Upper lobe of left lung (tissue), 6 donors: ENCODE measurements around the gene STX2. TPM values are rescaled to one million over a fixed set of nuclear protein-coding genes. Genes with fewer than 3 reads are reported as not detected.

Experiments
- ATAC-seq, 2 donors: fragments of 200-7000 bp; cut with Tn5 transposase; one replicate each; pipeline ENCODE4 v1.9.1; 2022; ENCODE audit warnings: mild to moderate bottlenecking in 2 of 2, moderate library complexity in 2 of 2; ENCODE audit not compliant: low FRiP score in 2 of 2
- DNase-seq, 2 donors: peaks; one replicate each; pipeline ENCODE4 v3.0.0-alpha.2; 2019 to 2020
- H3K27ac ChIP-seq, 4 donors: fragments of 200-600 bp; sonication (generic); one replicate each; pipeline ENCODE4 v1.5.1; 2016 to 2019
- H3K27me3 ChIP-seq, 4 donors: fragments of 200-600 bp; sonication (generic); one replicate each; pipeline ENCODE4 v1.5.1; 2017 to 2019
- H3K36me3 ChIP-seq, 4 donors: fragments of 200-600 bp; sonication (generic); one replicate each; pipeline ENCODE4 v1.5.1; 2016 to 2019
- H3K4me1 ChIP-seq, 4 donors: fragments of 200-600 bp; sonication (generic); one replicate each; pipeline ENCODE4 v1.5.1; 2018 to 2019
- H3K4me3 ChIP-seq, 4 donors: fragments of 200-600 bp; sonication (generic); one replicate each; pipeline ENCODE4 v1.5.1; 2017 to 2019; ENCODE audit warnings: mild to moderate bottlenecking in 2 of 4, moderate library complexity in 1 of 4
- H3K9me3 ChIP-seq, 4 donors: fragments of 200-600 bp; sonication (generic); one replicate each; pipeline ENCODE4 v1.5.1; 2018 to 2019
- EP300 ChIP-seq, 4 donors: sonication (generic); formaldehyde crosslinking; IDR thresholded peaks; one replicate each; pipeline ENCODE4 v1.5.1; 2017; ENCODE audit warnings: antibody characterized with exemption in 4 of 4, control low read depth in 2 of 4
- POLR2A ChIP-seq, 4 donors: fragments of 450-650 bp; IDR thresholded peaks; one replicate each; pipeline ENCODE4 v1.5.1; 2016 to 2017; ENCODE audit warnings: antibody characterized with exemption in 4 of 4, mild to moderate bottlenecking in 2 of 4
- POLR2AphosphoS5 ChIP-seq, 2 donors: sonication (generic); formaldehyde crosslinking; IDR thresholded peaks; one replicate each; pipeline ENCODE4 v1.5.1; 2017; ENCODE audit warnings: antibody characterized with exemption in 2 of 2
- WGBS, 2 donors: methylation state at CpG; one replicate each; pipeline ENCODE4 v1.1.5; 2017 to 2018; 5-methylcytosine and 5-hydroxymethylcytosine counted together
- total RNA-seq, 6 donors: library from RNA; depleted of rRNA in 4 of 6; stranded (reverse); fragments of >200 nt in 4 of 6; gene quantifications; one replicate each; pipeline versions ENCODE4 v1.1.0 to v1.2.1, GENCODE V29; 2016 to 2021
- TF ChIP-seq, protein P1 (sequence below), 6 experiments: fragments of 450-650 bp in 4 of 6; fragments of 200-600 bp in 2 of 6; sonication (generic) in 2 of 6; IDR thresholded peaks; one replicate each; pipeline ENCODE4 v1.5.1; 2016 to 2019; ENCODE audit warnings: antibody characterized with exemption in 6 of 6
- donor health status: DM: no; HTN: no; CAD: no; lungs with moderate emphysema.
- donor health status: DM: no; HTN: yes; CAD: no; lungs with severe emphysema.

The STX2 gene
- total RNA-seq, 6 donors from 2014 or later: 12.4 to 113 (median 27.0) TPM

DNA sequence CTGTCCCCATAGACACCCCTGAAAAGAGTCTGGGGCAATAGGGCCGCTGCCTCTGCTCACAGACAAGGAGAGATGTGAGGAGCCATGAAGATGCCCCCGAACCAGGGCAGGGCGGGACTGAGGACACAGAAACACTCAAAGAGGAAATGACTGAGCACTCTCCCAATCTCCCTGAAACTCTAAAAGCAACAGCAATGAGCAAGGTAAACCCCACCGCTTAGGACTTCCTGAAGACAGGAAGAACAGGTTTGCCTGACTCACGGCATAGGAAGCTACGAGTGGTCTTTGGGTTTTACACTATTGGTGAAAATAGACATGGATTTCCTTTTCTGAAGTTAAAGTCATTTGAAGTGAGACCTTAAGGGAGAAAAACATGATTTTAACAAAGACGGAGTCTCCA is 32.5 kb downstream of the STX2 start:
- peaks cover 3 to 95% (median 61%) of the 10 kb centered on the region in 4 donors for H3K36me3 ChIP-seq
- no peak overlapping the region for H3K4me3 ChIP-seq
- DNase-seq (no peak), ATAC-seq (no peak)
- WGBS, 2 donors: 93 to 95% methylated on average over 6 to 7 of the region's 7 CpGs
- TF ChIP-seq EP300 (IDR thresholded peaks at IDR 0.05): no peak
- TF ChIP-seq POLR2AphosphoS5 (IDR thresholded peaks at IDR 0.05): no peak
- TF ChIP-seq, protein P1, sequence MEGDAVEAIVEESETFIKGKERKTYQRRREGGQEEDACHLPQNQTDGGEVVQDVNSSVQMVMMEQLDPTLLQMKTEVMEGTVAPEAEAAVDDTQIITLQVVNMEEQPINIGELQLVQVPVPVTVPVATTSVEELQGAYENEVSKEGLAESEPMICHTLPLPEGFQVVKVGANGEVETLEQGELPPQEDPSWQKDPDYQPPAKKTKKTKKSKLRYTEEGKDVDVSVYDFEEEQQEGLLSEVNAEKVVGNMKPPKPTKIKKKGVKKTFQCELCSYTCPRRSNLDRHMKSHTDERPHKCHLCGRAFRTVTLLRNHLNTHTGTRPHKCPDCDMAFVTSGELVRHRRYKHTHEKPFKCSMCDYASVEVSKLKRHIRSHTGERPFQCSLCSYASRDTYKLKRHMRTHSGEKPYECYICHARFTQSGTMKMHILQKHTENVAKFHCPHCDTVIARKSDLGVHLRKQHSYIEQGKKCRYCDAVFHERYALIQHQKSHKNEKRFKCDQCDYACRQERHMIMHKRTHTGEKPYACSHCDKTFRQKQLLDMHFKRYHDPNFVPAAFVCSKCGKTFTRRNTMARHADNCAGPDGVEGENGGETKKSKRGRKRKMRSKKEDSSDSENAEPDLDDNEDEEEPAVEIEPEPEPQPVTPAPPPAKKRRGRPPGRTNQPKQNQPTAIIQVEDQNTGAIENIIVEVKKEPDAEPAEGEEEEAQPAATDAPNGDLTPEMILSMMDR (IDR thresholded peaks at IDR 0.05): no peak
- no peak for TF ChIP-seq POLR2A (IDR thresholded peaks at IDR 0.05)
- no peak overlapping the region for H3K27ac ChIP-seq
- no peaks in the 10 kb centered on the region for H3K27me3 ChIP-seq
- no peaks in the 10 kb centered on the region for H3K4me1 ChIP-seq
- H3K9me3 ChIP-seq: no peaks in the 10 kb centered on the region

DNA sequence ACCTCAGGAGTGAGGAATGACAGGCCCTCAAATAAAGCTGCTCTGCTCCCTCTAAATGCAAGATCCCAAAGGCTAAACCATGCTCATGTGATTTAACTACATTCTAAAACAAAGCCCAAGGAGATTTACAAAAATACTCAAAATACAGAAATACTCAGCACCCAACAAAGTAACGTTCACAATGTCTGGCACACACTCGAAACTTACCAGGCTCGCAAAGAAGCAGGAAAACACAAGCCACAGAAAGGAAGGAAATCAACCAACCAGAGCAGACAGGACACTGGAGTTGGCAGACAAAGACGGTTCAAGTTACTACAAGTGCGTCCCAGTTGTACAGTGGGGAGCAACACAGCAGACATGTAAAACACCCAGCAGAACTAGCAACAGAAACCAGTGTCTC is 33.4 kb downstream of the STX2 start:
- TF ChIP-seq, protein P1 (IDR thresholded peaks at IDR 0.05): no peak
- TF ChIP-seq POLR2AphosphoS5 (IDR thresholded peaks at IDR 0.05): no peak
- TF ChIP-seq EP300 (IDR thresholded peaks at IDR 0.05): no peak
- no peak for TF ChIP-seq POLR2A (IDR thresholded peaks at IDR 0.05)
- DNase-seq (no peak), ATAC-seq (no peak)

DNA sequence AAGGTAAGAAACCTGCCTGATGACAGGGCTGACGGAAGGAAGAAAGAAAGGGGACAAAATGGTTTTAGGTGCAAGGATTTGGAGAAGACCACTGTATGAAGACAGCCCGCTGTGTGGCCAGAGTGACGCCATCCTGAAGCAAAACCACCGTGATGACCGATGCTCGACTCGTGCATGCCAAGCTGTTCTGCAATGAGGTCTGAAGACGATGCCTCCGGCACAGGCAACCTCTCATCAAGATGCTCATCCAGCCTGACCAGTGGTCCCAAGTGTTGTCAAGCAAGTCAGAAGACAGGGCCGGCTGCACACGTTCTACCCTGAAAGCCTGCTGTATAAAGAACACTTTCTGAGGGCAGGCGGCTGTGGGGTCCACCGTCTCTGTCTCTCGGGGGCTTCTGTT is 34.8 kb downstream of the STX2 start:
- Histone ChIP-seq H3K27ac (no peak overlapping the region), H3K9me3 (no peaks in the 10 kb centered on the region), H3K4me3 (no peak overlapping the region), H3K4me1 (no peaks in the 10 kb centered on the region), H3K27me3 (no peaks in the 10 kb centered on the region), H3K36me3 (peaks cover 3 to 100% (median 72%) of the 10 kb centered on the region in 4 donors)
- no peak for TF ChIP-seq EP300 (IDR thresholded peaks at IDR 0.05)
- TF ChIP-seq, protein P1 (IDR thresholded peaks at IDR 0.05): no peak
- TF ChIP-seq POLR2A (IDR thresholded peaks at IDR 0.05): no peak
- no peak for TF ChIP-seq POLR2AphosphoS5 (IDR thresholded peaks at IDR 0.05)
- WGBS, 2 donors: 85 to 92% methylated on average over 14 of the region's 14 CpGs
- no peak for DNase-seq
- no peak for ATAC-seq

More for the DNA sequence above, 33.4 kb downstream of the STX2 start:
- Histone ChIP-seq H3K36me3 (peaks cover 3 to 100% (median 65%) of the 10 kb centered on the region in 4 donors), H3K9me3 (no peaks in the 10 kb centered on the region), H3K4me1 (no peaks in the 10 kb centered on the region), H3K4me3 (no peak overlapping the region), H3K27ac (no peak overlapping the region), H3K27me3 (no peaks in the 10 kb centered on the region)
- WGBS, 2 donors: 79 to 88% methylated on average over 5 of the region's 5 CpGs

DNA sequence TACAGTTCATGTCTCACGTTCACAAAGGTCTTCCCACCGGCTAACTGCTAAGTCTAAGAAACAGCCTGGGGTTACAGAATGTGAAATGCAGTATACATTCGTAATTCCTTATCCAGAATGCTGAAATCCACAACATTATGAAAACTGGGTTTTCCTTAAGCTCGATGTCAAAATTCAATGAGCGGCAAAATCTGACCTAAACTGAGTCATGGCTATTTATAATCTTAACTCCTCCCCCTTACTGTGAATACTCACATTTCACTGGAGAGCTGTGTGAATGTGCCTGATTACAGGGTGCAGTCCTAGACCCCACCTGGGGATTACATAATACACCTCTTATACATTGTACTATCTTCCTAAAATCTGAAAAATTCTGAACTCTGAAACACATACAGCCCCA is 35.3 kb downstream of the STX2 start:
- DNase-seq: no peak
- no peaks in the 10 kb centered on the region for H3K9me3 ChIP-seq
- ATAC-seq: no peak

DNA sequence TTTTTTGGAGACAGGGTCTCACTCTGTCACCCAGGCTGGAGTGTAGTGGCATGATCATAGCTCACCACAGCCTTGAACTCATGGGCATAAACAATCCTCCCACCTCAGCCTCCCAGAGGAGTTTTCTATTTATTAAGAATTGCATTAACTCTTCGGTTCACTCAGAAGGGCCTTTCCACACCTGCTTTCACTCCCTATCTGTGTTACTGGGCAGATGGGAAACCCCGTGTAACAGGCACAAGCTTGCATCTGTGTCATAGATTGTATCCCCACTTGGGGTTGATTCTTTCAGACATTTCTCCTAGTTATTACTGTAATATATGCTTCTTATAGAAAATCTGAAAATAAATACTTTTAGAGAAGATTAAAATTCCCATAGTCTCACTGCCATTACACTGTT is 38.7 kb downstream of the STX2 start:
- Histone ChIP-seq H3K9me3 (no peaks in the 10 kb centered on the region), H3K27ac (no peak overlapping the region), H3K4me3 (no peak overlapping the region), H3K4me1 (no peaks in the 10 kb centered on the region), H3K27me3 (no peaks in the 10 kb centered on the region), H3K36me3 (peaks cover 0 to 99% (median 70%) of the 10 kb centered on the region in 4 donors)
- DNase-seq (no peak), ATAC-seq (no peak)
- TF ChIP-seq, protein P1 (IDR thresholded peaks at IDR 0.05): no peak
- TF ChIP-seq EP300 (IDR thresholded peaks at IDR 0.05) (no peak), POLR2A (IDR thresholded peaks at IDR 0.05) (no peak), POLR2AphosphoS5 (IDR thresholded peaks at IDR 0.05) (no peak)
- 85 to 87% methylated on average over 2 of the region's 2 CpGs for WGBS, 2 donors

More for the DNA sequence above, 35.3 kb downstream of the STX2 start:
- WGBS, 2 donors: 93 to 95% methylated on average over 5 of the region's 5 CpGs
- Histone ChIP-seq H3K36me3 (peaks cover 3 to 100% (median 75%) of the 10 kb centered on the region in 4 donors), H3K4me1 (no peaks in the 10 kb centered on the region), H3K27me3 (no peaks in the 10 kb centered on the region), H3K27ac (no peak overlapping the region), H3K4me3 (no peak overlapping the region)
- TF ChIP-seq POLR2A (IDR thresholded peaks at IDR 0.05): no peak
- TF ChIP-seq EP300 (IDR thresholded peaks at IDR 0.05): no peak
